GM19324 (cell line): ENCODE data around the gene NPAS3.

ENCODE experiments used
- ATAC-seq: cut with Tn5 transposase; IDR thresholded peaks from one replicate; pipeline ENCODE4 v1.9.1; 2021; ENCODE audit warnings: mild to moderate bottlenecking, moderate library complexity; ENCODE audit not compliant: unreplicated experiment, low FRiP score

Gene NPAS3

GRCh38 chr14:33150666-33151428 lies 212.2 kb downstream of the NPAS3 start:
- ATAC-seq, result no peak

GRCh38 chr14:33163109-33163508 lies 224.4 kb downstream of the NPAS3 start:
- ATAC-seq, result no peak

- ATAC-seq, result no peak
Observed at GRCh38 chr14:33163600-33163999, 224.9 kb downstream of the NPAS3 start.

- ATAC-seq, result no peak
Observed at GRCh38 chr14:33165144-33165925, 226.7 kb downstream of the NPAS3 start.

- ATAC-seq, result no peak
Observed at GRCh38 chr14:33165926-33166289, 227.2 kb downstream of the NPAS3 start.

- no peak for ATAC-seq
Observed at GRCh38 chr14:33175951-33176350, 237.3 kb downstream of the NPAS3 start.

GRCh38 chr14:33184587-33184986 lies 245.9 kb downstream of the NPAS3 start:
- no peak for ATAC-seq

- no peak for ATAC-seq
Observed at GRCh38 chr14:33186656-33187055, 248.0 kb downstream of the NPAS3 start.

- ATAC-seq, result no peak
Observed at GRCh38 chr14:33188880-33189279, 250.2 kb downstream of the NPAS3 start.

GRCh38 chr14:33191855-33192254 lies 253.2 kb downstream of the NPAS3 start:
- no peak for ATAC-seq

GRCh38 chr14:33194551-33194950 lies 255.9 kb downstream of the NPAS3 start:
- ATAC-seq, result no peak

GRCh38 chr14:33198684-33199083 lies 260.0 kb downstream of the NPAS3 start:
- no peak for ATAC-seq

GRCh38 chr14:33201116-33201515 lies 262.4 kb downstream of the NPAS3 start:
- ATAC-seq, result no peak

GRCh38 chr14:33206981-33207380 lies 268.3 kb downstream of the NPAS3 start:
- no peak for ATAC-seq

GRCh38 chr14:33207467-33208017 lies 268.9 kb downstream of the NPAS3 start:
- ATAC-seq, result no peak

- ATAC-seq, result no peak
Observed at GRCh38 chr14:33210311-33210710, 271.6 kb downstream of the NPAS3 start.

GRCh38 chr14:33218026-33218425 lies 279.3 kb downstream of the NPAS3 start:
- ATAC-seq, result no peak

- no peak for ATAC-seq
Observed at GRCh38 chr14:33219957-33220356, 281.3 kb downstream of the NPAS3 start.

GRCh38 chr14:33229269-33229929 lies 290.7 kb downstream of the NPAS3 start:
- ATAC-seq, result no peak

GRCh38 chr14:33230021-33230420 lies 291.3 kb downstream of the NPAS3 start:
- no peak for ATAC-seq

- ATAC-seq, result no peak
Observed at GRCh38 chr14:33232031-33232430, 293.4 kb downstream of the NPAS3 start.
